GM08714 (cell line): ENCODE results near the gene C18orf32.
A peak's percentile ranks its signal among the peaks of the same experiment; 100 is the strongest.
"Not testable (repeated sequence)": the region's sequence is repeated elsewhere in the genome, so short reads cannot be mapped to it uniquely, and the experiment has no call there.

Experiments
- H3K4me3 ChIP-seq: fragments of 200-500 bp; sonication (Bioruptor generic); 2 replicates; pipeline ENCODE4 v1.5.1; 2014; ENCODE audit warnings: mild to moderate bottlenecking, low read length, inconsistent platforms
- ZNF274 ChIP-seq: IDR thresholded peaks from 2 replicates; pipeline ENCODE4 v1.6.1; 2012; ENCODE audit warnings: mild to moderate bottlenecking, low read depth, low read length

Gene C18orf32

GRCh38 chr18:49486953-49487710 is at the start of gene C18orf32:
Gene C18orf32 (minus strand): TSS chr18:49487234. CDS start chr18:49483748, 3,486 bp downstream.
- peak within 1 kb of the TSS; percentile 100 for H3K4me3 ChIP-seq
- TF ChIP-seq ZNF274: no peak

- TF ChIP-seq ZNF274: no peak
- H3K4me3 ChIP-seq: no peak overlapping the region
Observed at GRCh38 chr18:49534846-49535601, 48.0 kb upstream of the C18orf32 start.

GRCh38 chr18:49531678-49532153 is 44.7 kb upstream of the C18orf32 start:
- H3K4me3 ChIP-seq: no peak overlapping the region; the same call in 1 of the 2 replicates
- no peak for TF ChIP-seq ZNF274

GRCh38 chr18:49529596-49529995 is 42.6 kb upstream of the C18orf32 start:
- TF ChIP-seq ZNF274: no peak

GRCh38 chr18:49527631-49528327 is 40.7 kb upstream of the C18orf32 start:
- no peak for TF ChIP-seq ZNF274
- no peak overlapping the region for H3K4me3 ChIP-seq

More at GRCh38 chr18:49529596-49529995, 42.6 kb upstream of the C18orf32 start:
- no peak overlapping the region for H3K4me3 ChIP-seq

- no peak for TF ChIP-seq ZNF274
Observed at GRCh38 chr18:49525981-49526380, 38.9 kb upstream of the C18orf32 start.

GRCh38 chr18:49524951-49525350 is 37.9 kb upstream of the C18orf32 start:
- no peak for TF ChIP-seq ZNF274
- no peak overlapping the region for H3K4me3 ChIP-seq

More at GRCh38 chr18:49525981-49526380, 38.9 kb upstream of the C18orf32 start:
- no peak overlapping the region for H3K4me3 ChIP-seq

GRCh38 chr18:49524349-49524748 is 37.3 kb upstream of the C18orf32 start:
- H3K4me3 ChIP-seq: no peak overlapping the region
- TF ChIP-seq ZNF274: no peak

GRCh38 chr18:49523580-49524093 is 36.6 kb upstream of the C18orf32 start:
- not testable (repeated sequence) for H3K4me3 ChIP-seq

- TF ChIP-seq ZNF274: no peak
- no peak overlapping the region for H3K4me3 ChIP-seq
Observed at GRCh38 chr18:49521216-49521835, 34.3 kb upstream of the C18orf32 start.

GRCh38 chr18:49520661-49521145 is 33.7 kb upstream of the C18orf32 start:
- TF ChIP-seq ZNF274: no peak
- no peak overlapping the region for H3K4me3 ChIP-seq

GRCh38 chr18:49519101-49519971 is 32.3 kb upstream of the C18orf32 start:
- H3K4me3 ChIP-seq: no peak overlapping the region
- no peak for TF ChIP-seq ZNF274

GRCh38 chr18:49517483-49517882 is 30.4 kb upstream of the C18orf32 start:
- TF ChIP-seq ZNF274: no peak
- no peak overlapping the region for H3K4me3 ChIP-seq
